8988T (cell line): ENCODE results near the gene FAM81B.

Source experiments
- DNase-seq: peaks from one replicate; pipeline ENCODE4 v3.0.0; 2011

FAM81B gene

DNA sequence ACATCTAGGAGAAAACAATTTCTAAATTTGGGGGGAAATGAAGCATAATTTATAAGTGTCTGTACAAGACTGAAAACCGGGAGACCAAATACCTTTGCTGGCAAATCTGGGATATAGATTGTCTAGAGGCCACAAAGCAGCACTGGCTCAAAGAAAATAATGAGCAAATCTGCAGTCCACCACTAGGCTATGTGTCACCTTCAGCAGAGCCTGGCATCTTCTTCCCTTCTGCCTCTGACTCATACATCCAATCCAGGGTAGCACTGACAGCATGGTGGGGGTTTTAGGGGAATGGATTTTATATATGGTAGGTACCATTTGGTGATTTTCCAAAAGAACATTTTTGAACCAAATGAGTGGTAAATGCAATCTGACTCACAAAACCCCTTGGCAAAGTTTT, 12.8 kb downstream of the FAM81B start:
- no peak for DNase-seq

DNA sequence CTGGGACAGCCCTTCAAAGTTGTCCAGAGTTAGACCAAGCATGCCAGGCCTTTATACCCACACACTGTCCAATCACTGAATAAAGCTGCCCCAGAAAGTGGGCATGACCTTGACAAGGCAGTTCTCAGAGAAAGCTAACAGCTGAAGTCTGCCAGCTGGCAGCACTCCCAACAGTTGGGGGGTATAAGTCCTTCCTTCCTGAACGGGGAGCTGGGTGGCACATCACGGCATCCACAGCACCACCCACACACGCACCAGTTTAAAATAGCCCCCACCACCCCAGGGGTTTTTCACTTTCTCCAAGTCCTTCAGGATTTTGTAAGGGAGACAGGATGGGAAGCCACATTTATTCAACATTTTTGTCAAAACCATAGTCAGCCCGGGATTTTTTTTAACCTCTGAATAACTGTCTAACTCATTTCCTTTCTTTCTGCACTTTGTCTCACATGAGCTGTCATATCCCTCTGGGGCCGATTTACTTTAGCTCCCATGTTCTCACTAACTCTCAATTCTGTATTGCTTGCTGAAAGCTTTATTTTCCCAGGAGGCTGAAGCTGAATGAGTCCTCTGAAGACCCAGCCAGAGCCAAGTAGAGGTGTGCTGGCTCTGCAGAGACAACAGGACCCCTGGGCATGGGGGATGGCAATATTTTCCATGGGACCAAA, 15.4 kb downstream of the FAM81B start:
- DNase-seq = no peak

GRCh38 chr5:95410279-95410678, 19.1 kb downstream of the FAM81B start:
- no peak for DNase-seq

DNA sequence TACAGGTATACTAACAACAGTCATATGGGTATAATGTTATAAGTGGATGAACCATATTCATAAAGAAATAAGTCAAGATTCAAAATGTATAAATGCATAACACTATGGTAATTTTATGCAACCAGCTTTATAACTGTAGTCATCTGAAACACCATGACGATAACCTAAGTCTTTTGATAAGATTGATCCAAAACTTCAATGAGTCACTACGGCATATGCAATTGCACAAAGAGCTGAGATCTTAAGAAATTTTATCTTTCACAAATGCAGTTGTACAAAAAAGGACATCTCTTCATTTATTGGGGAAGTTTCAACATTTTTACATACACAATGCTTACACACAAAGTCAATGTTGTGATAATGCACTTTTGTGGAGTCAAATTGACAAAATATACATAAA, 20.3 kb downstream of the FAM81B start:
- DNase-seq = no peak

DNA sequence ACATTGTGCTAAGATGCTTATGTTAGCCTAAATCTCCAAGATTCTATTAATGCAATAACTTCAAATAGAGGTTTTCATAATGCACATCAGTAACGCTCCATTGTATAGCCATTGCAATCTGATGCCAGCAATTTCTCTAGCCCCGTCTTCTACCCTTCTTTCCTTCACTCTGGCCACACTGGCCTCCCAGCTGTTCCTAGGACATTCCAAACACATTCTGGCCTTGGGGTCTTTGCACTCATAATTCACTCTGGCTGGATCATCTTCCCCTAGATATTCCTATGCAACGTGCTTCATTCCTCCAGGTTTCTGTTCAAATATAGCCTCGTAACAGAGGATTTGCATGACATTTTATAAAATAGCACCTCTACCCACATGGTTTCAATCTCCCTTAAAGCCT, 23.3 kb downstream of the FAM81B start:
- DNase-seq = no peak

DNA sequence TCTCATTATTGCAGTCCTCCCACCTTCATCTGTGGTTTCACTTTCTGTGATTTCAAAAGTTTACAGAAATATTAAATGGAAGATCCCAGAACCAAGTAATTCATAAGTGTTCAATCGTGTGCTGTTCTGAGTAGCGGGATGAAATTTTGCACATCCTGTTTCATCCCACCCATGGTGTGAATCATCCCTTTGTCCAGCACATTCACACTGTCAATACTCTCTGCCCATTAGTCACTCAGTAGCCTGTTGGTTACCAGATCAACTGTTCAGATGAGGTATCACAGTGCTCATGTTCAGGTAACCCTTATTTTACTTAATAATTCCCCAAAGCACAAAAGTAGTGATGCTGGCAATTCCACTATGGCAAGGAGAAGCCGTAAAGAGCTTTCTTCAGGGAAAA, 26.8 kb downstream of the FAM81B start:
- no peak for DNase-seq

DNA sequence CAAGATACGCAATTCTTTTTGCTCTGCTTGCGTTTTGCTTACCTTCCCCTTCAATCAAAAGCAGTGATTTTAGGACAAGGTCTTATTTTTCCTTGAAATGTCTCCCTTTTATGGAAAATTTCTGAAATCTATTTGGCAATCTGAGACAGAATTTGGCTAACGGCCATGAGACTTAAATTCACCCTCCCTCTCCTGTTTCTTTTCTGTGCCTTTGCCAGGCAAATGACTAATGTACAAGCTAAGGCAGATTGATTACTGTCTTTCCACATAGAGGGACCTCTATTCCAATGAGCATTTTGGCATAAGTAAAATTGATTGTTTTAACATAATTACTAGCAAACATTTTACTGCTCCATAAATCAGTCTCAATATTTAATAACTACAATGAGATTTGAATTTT, 31.7 kb downstream of the FAM81B start:
- DNase-seq = no peak

DNA sequence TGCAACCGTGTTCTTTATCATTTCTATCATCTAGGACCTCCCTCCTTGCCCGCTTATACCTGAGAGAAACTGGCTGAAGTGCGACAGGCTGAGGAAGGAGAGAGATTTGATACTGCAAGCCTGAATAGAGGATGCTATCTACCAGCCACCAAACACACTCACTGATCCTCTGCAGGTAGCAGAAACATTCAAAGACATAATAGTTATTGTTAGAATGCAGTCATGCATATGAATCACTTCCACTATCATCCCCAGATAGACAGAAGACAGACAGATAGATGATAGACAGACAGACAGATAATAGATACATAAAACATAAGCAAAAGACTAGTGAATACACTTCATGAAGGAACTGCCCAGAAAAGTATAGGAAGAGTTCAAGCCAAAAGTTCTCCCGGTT, 32.9 kb downstream of the FAM81B start:
- DNase-seq = no peak

- no peak for DNase-seq
These were observed 33.4 kb downstream of the FAM81B start for GRCh38 chr5:95424526-95424925.

- DNase-seq = no peak
These were observed 35.1 kb downstream of the FAM81B start for GRCh38 chr5:95426227-95426626.

DNA sequence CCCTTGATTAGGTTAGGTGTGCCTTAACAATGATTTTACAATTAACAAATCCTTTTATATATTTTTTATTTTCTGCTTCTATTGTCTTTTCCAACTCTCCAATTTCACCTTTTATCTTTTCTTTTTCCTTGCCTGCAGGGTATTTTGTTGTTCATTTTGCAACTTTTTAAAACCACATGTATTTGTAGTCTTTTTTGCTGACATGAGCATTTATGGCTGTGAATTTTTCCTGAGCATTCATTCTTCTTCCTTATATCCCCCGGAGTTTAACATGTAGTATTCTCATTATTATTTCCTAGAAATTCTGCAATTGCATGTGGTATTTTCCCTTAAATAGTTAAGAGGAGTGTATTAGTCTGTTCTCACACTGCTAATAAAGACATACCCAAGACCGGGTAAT, 41.6 kb downstream of the FAM81B start:
- DNase-seq = no peak

DNA sequence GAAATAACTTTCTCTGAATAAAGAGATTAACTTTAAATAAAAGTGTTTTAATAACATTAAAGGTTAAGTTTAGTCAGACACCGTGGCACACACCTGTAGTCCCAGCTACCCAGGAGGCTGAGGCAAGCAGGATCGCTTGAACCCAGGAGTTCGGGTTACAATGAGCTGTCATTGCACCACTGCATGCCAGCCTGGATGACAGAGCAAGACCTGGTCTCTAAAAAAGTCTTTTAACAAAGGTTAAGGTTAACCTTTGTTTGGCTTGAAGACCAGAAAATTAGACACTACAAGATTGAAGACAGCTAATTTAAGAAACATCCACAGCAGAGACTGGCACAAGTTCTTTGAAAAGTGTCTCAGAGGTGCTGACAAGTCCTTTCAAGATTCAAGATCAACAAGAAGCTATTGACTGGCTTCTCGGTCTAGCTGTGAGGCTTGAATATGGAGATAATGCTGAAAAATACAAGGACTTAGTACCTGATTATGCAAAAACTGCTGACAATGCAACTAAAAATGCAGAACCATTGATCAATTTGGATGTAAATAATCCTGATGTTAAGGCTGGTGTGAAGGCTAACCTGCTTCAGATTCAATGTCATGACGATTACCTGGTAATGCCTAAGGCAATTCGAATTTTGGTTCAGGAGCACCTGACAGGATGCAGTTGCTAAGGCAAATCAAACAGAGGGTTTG, 48.8 kb downstream of the FAM81B start:
- no peak for DNase-seq

DNA sequence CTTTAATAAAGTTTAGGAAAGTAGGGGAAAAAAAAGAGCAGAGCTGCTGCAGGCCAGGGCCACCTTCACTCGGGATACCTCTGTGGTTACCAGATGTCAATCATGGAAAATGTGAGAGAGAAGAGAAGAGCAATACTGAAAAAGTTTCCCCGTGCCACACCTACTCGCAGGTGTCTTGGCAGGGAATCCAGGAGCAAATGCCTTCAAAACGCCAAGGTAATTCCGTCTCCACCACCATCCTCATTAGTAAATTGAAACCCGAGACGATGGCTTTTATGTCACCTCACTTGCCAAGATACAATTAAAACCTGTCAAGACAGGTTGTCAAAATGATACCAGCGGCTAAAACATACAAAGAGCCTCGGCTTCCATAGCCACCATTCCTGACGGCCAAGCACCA, 49.7 kb downstream of the FAM81B start:
- no peak for DNase-seq

- no peak for DNase-seq
These were observed 50.5 kb downstream of the FAM81B start for GRCh38 chr5:95441636-95442035.

DNA sequence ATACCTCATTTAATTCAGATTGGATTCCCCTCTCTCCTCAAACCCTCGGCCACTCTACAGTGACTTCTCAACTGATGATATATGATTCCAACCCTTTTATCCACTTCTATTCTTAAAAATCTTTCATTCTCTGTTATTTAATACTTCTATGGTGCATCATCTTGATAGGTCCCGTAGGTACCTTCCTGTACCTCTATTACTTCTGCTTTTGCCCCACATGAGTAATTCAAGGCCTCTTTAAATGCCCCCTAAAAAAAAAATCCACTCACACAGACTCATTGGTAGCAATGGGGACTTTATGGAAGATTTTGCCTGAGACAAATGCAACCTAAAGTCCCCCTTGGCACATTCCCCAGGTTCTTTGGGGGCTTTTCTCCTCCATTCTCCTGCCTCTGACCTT, 54.3 kb downstream of the FAM81B start:
- no peak for DNase-seq

DNA sequence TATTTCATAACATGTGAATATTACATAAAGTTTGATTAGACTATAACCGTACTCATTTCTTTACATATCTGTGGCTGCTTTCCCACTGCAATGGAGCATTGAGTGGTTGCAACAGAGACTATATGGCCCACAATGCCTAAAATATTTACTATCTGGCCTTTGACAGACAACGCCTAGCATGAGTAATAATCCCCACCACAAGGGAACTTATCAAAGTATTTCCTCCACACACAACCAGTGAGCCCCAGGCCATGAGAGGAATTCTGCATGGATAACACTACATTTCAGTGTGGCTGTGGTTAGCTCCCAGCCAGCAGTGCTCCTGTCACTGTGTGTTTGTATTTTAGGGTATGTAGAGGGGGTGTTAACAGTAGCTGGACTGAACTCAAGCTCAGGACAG, 54.8 kb downstream of the FAM81B start:
- no peak for DNase-seq

GRCh38 chr5:95446560-95447221, 55.5 kb downstream of the FAM81B start:
- no peak for DNase-seq

DNA sequence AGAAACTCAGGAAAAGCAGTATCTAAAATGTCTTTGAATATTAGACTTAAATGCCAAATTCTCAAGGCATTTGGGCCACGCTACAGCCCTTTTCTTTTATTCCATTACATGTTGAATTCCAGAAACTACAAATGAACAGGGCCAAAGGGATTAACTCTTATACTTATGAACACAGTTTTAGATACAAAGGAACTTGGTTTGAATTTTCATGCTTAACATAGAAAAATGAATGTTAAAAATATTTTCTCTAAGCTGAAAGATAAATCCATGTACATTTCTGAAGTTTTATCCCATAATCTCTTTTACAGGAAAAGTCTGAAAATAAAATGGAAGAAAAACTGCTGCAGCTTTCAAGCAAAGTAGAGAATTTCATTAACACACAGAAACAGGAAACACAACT, 56.8 kb downstream of the FAM81B start:
- no peak for DNase-seq

- DNase-seq = no peak
These were observed 57.6 kb downstream of the FAM81B start for GRCh38 chr5:95448789-95449188.

DNA sequence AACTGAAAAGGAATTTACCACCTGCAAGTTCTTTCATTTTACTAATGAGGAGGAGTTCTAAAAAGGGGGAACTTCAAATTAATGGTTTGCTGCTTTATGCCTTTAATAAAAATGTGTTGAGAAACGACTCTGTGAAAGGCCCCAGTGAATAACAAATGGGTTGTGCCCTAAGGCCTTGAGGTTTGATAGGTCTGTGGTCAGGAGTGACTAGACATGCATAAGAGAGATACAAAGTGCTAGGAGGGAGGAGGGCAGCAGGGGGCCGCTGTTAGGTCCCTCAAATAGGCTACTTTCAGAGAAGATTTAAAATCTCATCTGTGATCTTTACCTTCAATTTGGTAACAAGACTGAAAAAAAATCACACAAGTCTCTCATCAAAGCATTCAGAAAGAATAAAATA, 58.3 kb downstream of the FAM81B start:
- DNase-seq = no peak

GRCh38 chr5:95454536-95454935, 63.4 kb downstream of the FAM81B start:
- DNase-seq = no peak

DNA sequence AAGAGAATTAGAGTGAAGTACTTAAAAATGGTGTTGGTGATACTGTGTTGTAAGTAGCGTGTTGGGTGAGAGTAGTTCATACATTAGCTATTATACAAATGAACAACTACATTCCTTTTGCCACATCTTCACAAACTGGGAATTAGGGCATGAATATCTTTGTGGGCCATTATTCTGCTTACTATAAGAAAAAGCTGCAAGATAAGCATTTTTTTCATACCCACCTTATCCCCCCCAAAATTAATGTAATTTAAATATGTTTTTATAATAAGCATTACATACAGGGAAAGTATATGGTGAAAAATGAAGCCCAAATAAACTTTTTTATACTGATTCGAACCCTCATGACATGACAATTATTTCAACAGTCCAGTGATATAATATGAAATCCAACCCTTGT, 69.5 kb downstream of the FAM81B start:
- no peak for DNase-seq

DNA sequence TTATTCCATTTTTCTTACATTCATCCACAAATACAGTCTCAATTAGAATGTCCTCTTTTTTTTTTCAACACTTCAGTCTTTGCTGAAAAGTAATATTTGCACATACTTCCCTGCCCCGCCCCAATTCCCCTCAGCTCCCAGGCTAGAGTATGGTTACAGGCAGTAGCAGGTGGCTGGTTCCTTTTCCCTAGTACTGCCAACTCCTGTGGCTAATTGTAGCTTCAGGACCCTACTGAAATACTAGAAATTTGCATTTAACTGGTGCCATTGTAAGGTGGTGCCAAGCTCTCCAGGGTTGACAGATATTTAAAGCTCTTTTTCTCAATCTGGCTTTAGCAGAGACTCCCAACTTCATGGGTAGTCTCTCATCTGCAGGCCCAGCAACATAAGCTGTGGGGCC, 80.3 kb downstream of the FAM81B start:
- no peak for DNase-seq

DNA sequence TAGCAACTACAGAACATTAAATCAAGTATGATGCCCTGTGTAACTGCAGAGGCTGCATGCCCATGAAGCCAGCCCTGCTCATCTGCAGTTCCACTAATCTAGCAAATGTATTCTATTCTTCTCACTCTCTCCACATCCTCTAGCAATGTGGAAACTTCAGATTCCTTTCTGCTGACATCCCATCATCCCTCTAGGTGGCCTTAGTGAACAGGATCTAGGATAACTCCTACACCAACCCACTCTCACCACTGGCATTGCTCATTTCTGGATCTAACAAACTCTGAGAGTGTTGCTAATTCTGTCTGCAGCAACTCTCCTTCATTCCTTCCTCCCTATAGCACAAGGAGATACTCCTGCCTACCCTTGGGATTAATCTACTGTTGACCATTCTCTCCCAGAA, 80.8 kb downstream of the FAM81B start:
- DNase-seq = no peak

DNA sequence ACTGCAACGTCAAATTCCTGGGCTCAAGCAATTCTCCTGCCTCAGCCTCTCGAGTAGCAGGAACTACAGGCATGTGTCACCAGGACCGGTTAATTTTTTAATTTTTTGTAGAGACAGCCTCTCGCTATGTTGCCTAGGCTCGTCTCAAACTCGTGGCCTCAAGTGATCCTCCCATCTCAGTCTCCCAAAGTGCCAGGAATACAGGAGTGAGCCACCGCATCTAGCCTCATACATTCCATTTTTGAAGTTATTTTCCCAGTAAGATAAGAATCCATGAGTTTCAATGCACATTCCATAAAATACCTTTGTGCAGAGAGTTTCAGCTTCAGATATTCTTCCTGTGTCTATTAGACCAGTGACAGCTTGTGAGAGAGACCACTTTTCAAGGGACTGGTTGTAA, 93.3 kb downstream of the FAM81B start:
- no peak for DNase-seq
